WTC11 (cell line): Measurements from ENCODE around the gene CARD11. TPM values are rescaled to one million over a fixed set of nuclear protein-coding genes. Genes with fewer than 3 reads are reported as not detected.

Source experiments
- ATAC-seq: fragments of 200-7000 bp; cut with Tn5 transposase; 2 replicates; pipeline ENCODE4 v1.10.0; 2021; ENCODE audit warnings: mild to moderate bottlenecking, moderate library complexity
- CTCF ChIA-PET: fragments of 300-600 bp; sonication (Branson Sonifier 250); formaldehyde crosslinking; loops from one replicate; lab custom pipeline; 2021; ENCODE audit warnings: antibody characterized with exemption; lab: Charles Lee
- POLR2A ChIA-PET: fragments of 350-600 bp; sonication (Branson Sonifier 250); formaldehyde crosslinking; loops from one replicate; lab custom pipeline; 2021; ENCODE audit warnings: antibody characterized with exemption; lab: Charles Lee
- DNase-seq: peaks from one replicate; pipeline ENCODE4 v3.0.0; 2021; ENCODE audit warnings: low spot score
- H3K27ac Mint-ChIP-seq: 2 replicates; pipeline ENCODE4 v1.8.0; 2021; ENCODE audit warnings: mixed read lengths
- H3K27me3 Mint-ChIP-seq: 2 replicates; pipeline ENCODE4 v1.8.0; 2021; ENCODE audit warnings: low read depth, mild to moderate bottlenecking, moderate library complexity, mixed read lengths
- H3K36me3 Mint-ChIP-seq: 2 replicates; pipeline ENCODE4 v1.8.0; 2021; ENCODE audit warnings: mixed read lengths
- H3K4me1 Mint-ChIP-seq: 2 replicates; pipeline ENCODE4 v1.8.0; 2022; ENCODE audit warnings: mixed read lengths
- H3K4me3 Mint-ChIP-seq: 2 replicates; pipeline ENCODE4 v1.8.0; 2021; ENCODE audit warnings: mild to moderate bottlenecking, moderate library complexity, mixed read lengths
- H3K9me3 Mint-ChIP-seq: 2 replicates; pipeline ENCODE4 v1.8.0; 2021; ENCODE audit warnings: mixed read lengths
- CREB1 ChIP-seq: sonication (generic); formaldehyde crosslinking; IDR thresholded peaks from 2 replicates; pipeline ENCODE4 v1.8.0; 2023; ENCODE audit warnings: mild to moderate bottlenecking, missing genetic modification reagents
- EMX1 ChIP-seq: fragments of 250-450 bp; sonication (Bioruptor Pico); IDR thresholded peaks from 2 replicates; pipeline ENCODE4 v1.8.0; 2021; ENCODE audit warnings: mild to moderate bottlenecking
- ETV6 ChIP-seq: sonication (generic); formaldehyde crosslinking; IDR thresholded peaks from 2 replicates; pipeline ENCODE4 v1.8.1; 2022; ENCODE audit warnings: mild to moderate bottlenecking, missing genetic modification reagents
- FOXJ3 ChIP-seq: sonication (generic); formaldehyde crosslinking; IDR thresholded peaks from 2 replicates; pipeline ENCODE4 v1.9.0; 2021; ENCODE audit warnings: missing genetic modification reagents, mild to moderate bottlenecking, borderline replicate concordance
- FOXK1 ChIP-seq: sonication (generic); formaldehyde crosslinking; IDR thresholded peaks from 2 replicates; pipeline ENCODE4 v1.8.0; 2022; ENCODE audit warnings: mild to moderate bottlenecking, moderate library complexity, missing genetic modification reagents
- GABPB1 ChIP-seq: sonication (generic); formaldehyde crosslinking; IDR thresholded peaks from 2 replicates; pipeline ENCODE4 v1.8.1; 2023; ENCODE audit warnings: mild to moderate bottlenecking, missing genetic modification reagents
- IRF2 ChIP-seq: sonication (generic); formaldehyde crosslinking; IDR thresholded peaks from 2 replicates; pipeline ENCODE4 v1.8.0; 2022; ENCODE audit warnings: low read depth, missing genetic modification reagents, borderline replicate concordance
- JAZF1 ChIP-seq: fragments of 250-450 bp; sonication (Bioruptor Pico); IDR thresholded peaks from 2 replicates; pipeline ENCODE4 v1.9.0; 2021; ENCODE audit warnings: moderate library complexity, mild to moderate bottlenecking, inconsistent platforms
- JUN ChIP-seq: sonication (generic); formaldehyde crosslinking; IDR thresholded peaks from 2 replicates; pipeline ENCODE4 v1.8.0; 2023; ENCODE audit warnings: mild to moderate bottlenecking, missing genetic modification reagents
- PRRX2 ChIP-seq: fragments of 250-450 bp; sonication (Bioruptor Pico); IDR thresholded peaks from 2 replicates; pipeline ENCODE4 v1.8.0; 2021; ENCODE audit warnings: mild to moderate bottlenecking
- ZNF138 ChIP-seq: sonication (generic); formaldehyde crosslinking; conservative IDR thresholded peaks from 2 replicates; pipeline ENCODE4 v1.8.1; 2022; ENCODE audit warnings: mild to moderate bottlenecking, moderate library complexity, missing genetic modification reagents
- total RNA-seq: library from RNA; stranded (reverse); gene quantifications from 3 replicates; pipeline ENCODE4 v1.2.3, GENCODE V29; 2021
- TF ChIP-seq, protein P1 (sequence below): sonication (generic); formaldehyde crosslinking; conservative IDR thresholded peaks from 2 replicates; pipeline ENCODE4 v1.8.1; 2023; ENCODE audit warnings: mild to moderate bottlenecking, low read depth, missing genetic modification reagents, moderate library complexity
- TF ChIP-seq, protein P2 (sequence below): sonication (generic); formaldehyde crosslinking; IDR thresholded peaks from 2 replicates; pipeline ENCODE4 v1.8.1; 2023; ENCODE audit warnings: mild to moderate bottlenecking, moderate library complexity, missing genetic modification reagents
- TF ChIP-seq, protein P3 (sequence below): sonication (generic); formaldehyde crosslinking; IDR thresholded peaks from 2 replicates; pipeline ENCODE4 v1.8.1; 2023; ENCODE audit warnings: mild to moderate bottlenecking, missing genetic modification reagents, moderate library complexity
- TF ChIP-seq, protein P4 (sequence below): fragments of 250-450 bp; sonication (Bioruptor Pico); IDR thresholded peaks from 2 replicates; pipeline ENCODE4 v1.9.0; 2021; ENCODE audit warnings: moderate library complexity, mild to moderate bottlenecking, inconsistent platforms, borderline replicate concordance
- TF ChIP-seq, protein P5 (sequence below): sonication (generic); formaldehyde crosslinking; IDR thresholded peaks from 2 replicates; pipeline ENCODE4 v1.8.0; 2022; ENCODE audit warnings: mild to moderate bottlenecking, missing genetic modification reagents
- TF ChIP-seq, protein P6 (sequence below): sonication (generic); formaldehyde crosslinking; conservative IDR thresholded peaks from 2 replicates; pipeline ENCODE4 v1.8.1; 2022; ENCODE audit warnings: mild to moderate bottlenecking, missing genetic modification reagents

CARD11 gene
- total RNA-seq, 1 experiment from 2014 or later: 40.8 TPM

DNA sequence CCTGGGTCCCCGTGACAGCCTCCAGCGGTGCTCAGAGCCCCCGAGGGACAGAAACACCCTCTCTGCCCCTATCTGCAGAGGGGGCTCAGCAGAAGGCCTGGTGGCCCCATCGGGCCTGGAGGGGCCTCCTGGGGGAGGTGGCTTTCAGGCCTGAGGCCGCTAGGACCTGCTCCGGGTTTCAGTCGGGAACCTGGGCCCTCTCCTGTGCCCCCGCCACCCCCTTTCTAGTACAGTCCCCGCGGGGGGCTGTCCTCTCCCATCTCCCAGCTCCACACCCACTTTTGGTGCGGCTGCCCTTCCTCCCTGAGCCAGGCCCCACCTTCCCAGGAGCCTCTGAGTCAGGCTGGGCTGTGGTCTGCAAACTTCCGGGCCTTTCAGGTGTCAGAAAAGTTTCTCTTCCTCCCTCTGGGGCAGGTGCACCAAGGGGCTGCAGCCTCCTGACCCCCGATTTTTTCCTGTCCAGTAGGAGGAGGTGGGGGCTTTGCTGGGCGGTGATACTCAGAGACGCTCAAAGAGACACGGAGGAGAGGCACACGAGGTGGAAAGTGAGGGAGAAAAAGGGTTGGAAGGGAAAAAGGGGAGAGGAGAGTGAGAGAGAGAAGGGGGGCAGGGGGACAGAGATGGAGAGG lies 692 bp downstream of the CARD11 start (continued):
- no peak for TF ChIP-seq JAZF1 (CRISPR knock-in tag)
- no peak for TF ChIP-seq CREB1 (CRISPR knock-in tag)
- TF ChIP-seq FOXJ3 (CRISPR knock-in tag): no peak
- no peak for TF ChIP-seq EMX1 (CRISPR knock-in tag)
- TF ChIP-seq JUN (CRISPR knock-in tag): no peak
- TF ChIP-seq ZNF138 (CRISPR knock-in tag): no peak

DNA sequence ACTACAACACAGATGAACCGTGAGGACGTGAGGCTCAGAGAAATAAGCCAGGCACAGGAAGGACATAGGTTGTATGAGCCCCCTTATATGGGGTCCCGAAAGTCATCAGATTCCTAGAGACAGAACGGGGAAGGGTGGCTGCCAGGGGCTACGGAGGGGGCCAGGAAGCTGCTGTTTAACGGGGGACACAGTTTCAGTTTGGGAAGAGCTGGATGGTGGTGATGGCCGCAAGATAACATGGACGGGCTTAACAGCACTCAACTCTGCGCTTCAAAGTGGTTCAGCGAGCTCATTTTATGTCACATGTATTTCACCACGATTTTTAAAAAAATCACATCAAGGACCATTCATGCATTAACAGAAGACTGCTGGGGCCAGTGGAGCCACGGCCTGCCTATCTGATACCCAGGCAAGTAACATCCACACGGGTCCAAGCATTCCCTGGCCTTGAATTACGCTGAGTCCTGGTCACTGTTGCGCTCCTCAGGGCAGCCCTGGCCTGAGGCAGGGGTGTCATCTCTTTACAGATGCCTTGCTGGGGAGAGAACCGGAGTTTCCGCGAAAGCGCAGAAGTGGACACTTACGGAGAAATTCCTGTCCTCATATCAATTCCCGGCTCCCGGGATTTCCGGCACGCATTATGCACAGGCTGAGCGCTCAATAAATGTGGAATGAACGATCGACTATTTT lies 1.5 kb downstream of the CARD11 start:
- DNase-seq (no peak), ATAC-seq (no peak)
- TF ChIP-seq, protein P1, sequence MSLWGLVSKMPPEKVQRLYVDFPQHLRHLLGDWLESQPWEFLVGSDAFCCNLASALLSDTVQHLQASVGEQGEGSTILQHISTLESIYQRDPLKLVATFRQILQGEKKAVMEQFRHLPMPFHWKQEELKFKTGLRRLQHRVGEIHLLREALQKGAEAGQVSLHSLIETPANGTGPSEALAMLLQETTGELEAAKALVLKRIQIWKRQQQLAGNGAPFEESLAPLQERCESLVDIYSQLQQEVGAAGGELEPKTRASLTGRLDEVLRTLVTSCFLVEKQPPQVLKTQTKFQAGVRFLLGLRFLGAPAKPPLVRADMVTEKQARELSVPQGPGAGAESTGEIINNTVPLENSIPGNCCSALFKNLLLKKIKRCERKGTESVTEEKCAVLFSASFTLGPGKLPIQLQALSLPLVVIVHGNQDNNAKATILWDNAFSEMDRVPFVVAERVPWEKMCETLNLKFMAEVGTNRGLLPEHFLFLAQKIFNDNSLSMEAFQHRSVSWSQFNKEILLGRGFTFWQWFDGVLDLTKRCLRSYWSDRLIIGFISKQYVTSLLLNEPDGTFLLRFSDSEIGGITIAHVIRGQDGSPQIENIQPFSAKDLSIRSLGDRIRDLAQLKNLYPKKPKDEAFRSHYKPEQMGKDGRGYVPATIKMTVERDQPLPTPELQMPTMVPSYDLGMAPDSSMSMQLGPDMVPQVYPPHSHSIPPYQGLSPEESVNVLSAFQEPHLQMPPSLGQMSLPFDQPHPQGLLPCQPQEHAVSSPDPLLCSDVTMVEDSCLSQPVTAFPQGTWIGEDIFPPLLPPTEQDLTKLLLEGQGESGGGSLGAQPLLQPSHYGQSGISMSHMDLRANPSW (CRISPR knock-in tag): no peak
- TF ChIP-seq GABPB1 (CRISPR knock-in tag): no peak
- TF ChIP-seq, protein P2, sequence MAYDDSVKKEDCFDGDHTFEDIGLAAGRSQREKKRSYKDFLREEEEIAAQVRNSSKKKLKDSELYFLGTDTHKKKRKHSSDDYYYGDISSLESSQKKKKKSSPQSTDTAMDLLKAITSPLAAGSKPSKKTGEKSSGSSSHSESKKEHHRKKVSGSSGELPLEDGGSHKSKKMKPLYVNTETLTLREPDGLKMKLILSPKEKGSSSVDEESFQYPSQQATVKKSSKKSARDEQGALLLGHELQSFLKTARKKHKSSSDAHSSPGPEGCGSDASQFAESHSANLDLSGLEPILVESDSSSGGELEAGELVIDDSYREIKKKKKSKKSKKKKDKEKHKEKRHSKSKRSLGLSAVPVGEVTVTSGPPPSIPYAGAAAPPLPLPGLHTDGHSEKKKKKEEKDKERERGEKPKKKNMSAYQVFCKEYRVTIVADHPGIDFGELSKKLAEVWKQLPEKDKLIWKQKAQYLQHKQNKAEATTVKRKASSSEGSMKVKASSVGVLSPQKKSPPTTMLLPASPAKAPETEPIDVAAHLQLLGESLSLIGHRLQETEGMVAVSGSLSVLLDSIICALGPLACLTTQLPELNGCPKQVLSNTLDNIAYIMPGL (CRISPR knock-in tag): no peak
- TF ChIP-seq, protein P3, sequence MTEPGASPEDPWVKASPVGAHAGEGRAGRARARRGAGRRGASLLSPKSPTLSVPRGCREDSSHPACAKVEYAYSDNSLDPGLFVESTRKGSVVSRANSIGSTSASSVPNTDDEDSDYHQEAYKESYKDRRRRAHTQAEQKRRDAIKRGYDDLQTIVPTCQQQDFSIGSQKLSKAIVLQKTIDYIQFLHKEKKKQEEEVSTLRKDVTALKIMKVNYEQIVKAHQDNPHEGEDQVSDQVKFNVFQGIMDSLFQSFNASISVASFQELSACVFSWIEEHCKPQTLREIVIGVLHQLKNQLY: no peak
- TF ChIP-seq FOXJ3 (CRISPR knock-in tag): no peak
- TF ChIP-seq, protein P4, sequence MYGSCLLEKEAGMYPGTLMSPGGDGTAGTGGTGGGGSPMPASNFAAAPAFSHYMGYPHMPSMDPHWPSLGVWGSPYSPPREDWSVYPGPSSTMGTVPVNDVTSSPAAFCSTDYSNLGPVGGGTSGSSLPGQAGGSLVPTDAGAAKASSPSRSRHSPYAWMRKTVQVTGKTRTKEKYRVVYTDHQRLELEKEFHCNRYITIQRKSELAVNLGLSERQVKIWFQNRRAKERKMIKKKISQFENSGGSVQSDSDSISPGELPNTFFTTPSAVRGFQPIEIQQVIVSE: no peak
- Mint-ChIP-seq H3K27me3 (no peaks in the 10 kb centered on the region), H3K4me1 (peaks cover 17% of the 10 kb centered on the region), H3K36me3 (peaks cover 2% of the 10 kb centered on the region; the same call in 1 of the 2 replicates), H3K4me3 (peak overlapping the region; percentile 77), H3K27ac (0 out of 2 replicates have a peak overlapping the region, but pooled peaks have one; percentile 23), H3K9me3 (no peaks in the 10 kb centered on the region)
- ChIA-PET CTCF (no interaction called here), POLR2A (no interaction called here)

DNA sequence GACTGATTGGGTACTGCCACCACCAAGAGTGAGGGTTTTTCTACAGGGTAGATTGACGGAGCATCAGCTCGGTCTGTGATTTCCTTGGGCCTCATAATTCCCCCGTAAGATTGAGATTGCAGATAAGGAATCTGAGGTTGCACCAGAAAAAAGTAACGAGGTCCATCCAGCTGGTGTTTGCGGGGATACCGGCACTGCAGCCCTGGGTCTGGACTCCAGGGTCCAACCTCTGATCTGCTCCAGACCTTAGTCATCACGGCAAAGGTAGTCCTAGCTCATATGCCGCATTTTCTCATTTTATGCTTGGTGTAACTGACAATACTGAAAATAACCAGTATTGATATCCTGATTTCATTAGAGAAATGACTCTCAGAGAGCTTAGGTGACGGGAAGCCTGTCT lies 3.9 kb downstream of the CARD11 start:
- TF ChIP-seq PRRX2 (no peak), IRF2 (CRISPR knock-in tag) (no peak), CREB1 (CRISPR knock-in tag) (no peak), FOXJ3 (CRISPR knock-in tag) (no peak), ETV6 (CRISPR knock-in tag) (no peak), FOXK1 (CRISPR knock-in tag) (no peak)
- TF ChIP-seq, protein P5, sequence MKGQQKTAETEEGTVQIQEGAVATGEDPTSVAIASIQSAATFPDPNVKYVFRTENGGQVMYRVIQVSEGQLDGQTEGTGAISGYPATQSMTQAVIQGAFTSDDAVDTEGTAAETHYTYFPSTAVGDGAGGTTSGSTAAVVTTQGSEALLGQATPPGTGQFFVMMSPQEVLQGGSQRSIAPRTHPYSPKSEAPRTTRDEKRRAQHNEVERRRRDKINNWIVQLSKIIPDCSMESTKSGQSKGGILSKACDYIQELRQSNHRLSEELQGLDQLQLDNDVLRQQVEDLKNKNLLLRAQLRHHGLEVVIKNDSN (CRISPR knock-in tag): no peak
- TF ChIP-seq, protein P3: no peak
- TF ChIP-seq, protein P6, sequence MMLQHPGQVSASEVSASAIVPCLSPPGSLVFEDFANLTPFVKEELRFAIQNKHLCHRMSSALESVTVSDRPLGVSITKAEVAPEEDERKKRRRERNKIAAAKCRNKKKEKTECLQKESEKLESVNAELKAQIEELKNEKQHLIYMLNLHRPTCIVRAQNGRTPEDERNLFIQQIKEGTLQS (CRISPR knock-in tag): no peak
- TF ChIP-seq, protein P4: no peak
- ChIA-PET CTCF (interaction anchor here (1.5 kb wide), 1 partner anchor 118 kb away, joined by 4 read pairs; no protein-coding TSS in a partner anchor), POLR2A (no interaction called here)

More for the DNA sequence above, 3.9 kb downstream of the CARD11 start:
- Mint-ChIP-seq H3K4me3 (no peak overlapping the region), H3K27ac (peak overlapping the region; percentile 90), H3K9me3 (no peaks in the 10 kb centered on the region), H3K36me3 (peaks cover 2% of the 10 kb centered on the region; the same call in 1 of the 2 replicates), H3K4me1 (peaks cover 17% of the 10 kb centered on the region), H3K27me3 (no peaks in the 10 kb centered on the region)
- DNase-seq: no peak
- no peak for ATAC-seq
